ENCODE measurements around the gene ZNF423.

Gene ZNF423

DNA sequence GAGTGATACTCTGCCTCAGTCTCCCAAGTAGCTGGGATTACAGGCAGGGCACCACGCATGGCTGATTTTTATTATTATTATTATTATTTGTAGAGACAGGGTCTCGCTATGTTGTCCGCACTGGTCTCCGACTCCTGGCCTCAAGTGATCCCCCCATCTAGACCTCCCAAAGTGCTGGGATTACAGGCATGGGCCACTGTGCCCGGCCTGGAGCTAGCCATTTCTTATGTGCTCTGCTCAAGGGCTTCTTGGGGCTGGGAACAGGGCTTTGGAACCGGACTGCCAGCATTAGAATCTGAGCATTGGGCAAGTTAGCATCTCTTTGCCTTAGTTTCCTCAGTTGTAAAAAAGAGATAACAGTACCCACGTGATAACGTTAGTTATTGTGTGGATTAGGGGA, 371.0 kb downstream of the ZNF423 start:
- no peak for DNase-seq
- H3K9me3 ChIP-seq (ENCODE audit: control insufficient read depth, low read length) = no peaks in the 10 kb centered on the region
- peak overlapping the region in 1 of 2 experiments; percentile 61 for H3K4me3 ChIP-seq (ENCODE audit: insufficient read depth in 1 of 2, low read depth in 1 of 2, low read length in 2 of 2)
- H2BK120ac ChIP-seq (ENCODE audit: low read depth, low read length) = no peak overlapping the region
- H4K8ac ChIP-seq (ENCODE audit: low read length) = no peak overlapping the region
- no peak overlapping the region for H4K91ac ChIP-seq (ENCODE audit: low read length)
- no peak overlapping the region for H3K27ac ChIP-seq (ENCODE audit: low read length, poor library complexity, severe bottlenecking)
- no peak overlapping the region for H2AK5ac ChIP-seq (ENCODE audit: low read length, severe bottlenecking)
- H3K18ac ChIP-seq (ENCODE audit: low read depth in 1 of 2, low read length in 2 of 2) = no peak overlapping the region
- H3K14ac ChIP-seq (ENCODE audit: low read length in 2 of 2) = no peak overlapping the region
- H3K23ac ChIP-seq (ENCODE audit: low read length in 2 of 2) = no peak overlapping the region
- H3K79me1 ChIP-seq (replicated peaks; ENCODE audit: low read length, poor library complexity, severe bottlenecking) = no peaks in the 10 kb centered on the region
- 96% methylated on average over 8 of the region's 8 CpGs for WGBS
- no peak overlapping the region for H3K4ac ChIP-seq (ENCODE audit: low read depth in 1 of 2, low read length in 2 of 2)
- no peak overlapping the region for H3K4me2 ChIP-seq (ENCODE audit: low read length, poor library complexity, severe bottlenecking)
- H3K36me3 ChIP-seq (ENCODE audit: control insufficient read depth in 1 of 2, insufficient read depth in 2 of 2, low read depth in 1 of 2, low read length in 2 of 2) = no peaks in the 10 kb centered on the region
- no peak overlapping the region for H2BK12ac ChIP-seq (ENCODE audit: low read length in 2 of 2)
- no peak overlapping the region for H3K9ac ChIP-seq (ENCODE audit: low read length)
- peaks cover 29 to 30% of the 10 kb centered on the region in 2 experiments for H3K27me3 ChIP-seq (ENCODE audit: control insufficient read depth in 1 of 2, insufficient read depth in 1 of 2, low read length in 2 of 2)
- peaks cover 6% of the 10 kb centered on the region for H3K4me1 ChIP-seq (ENCODE audit: control insufficient read depth, insufficient read depth, low read depth, low read length)
- no peak overlapping the region for H2BK5ac ChIP-seq (ENCODE audit: low read depth, low read length, poor library complexity, severe bottlenecking)
- H2BK15ac ChIP-seq (ENCODE audit: low read depth, poor library complexity, severe bottlenecking) = no peak overlapping the region
- H2AFZ ChIP-seq (ENCODE audit: low read depth, low read length) = no peak overlapping the region

DNA sequence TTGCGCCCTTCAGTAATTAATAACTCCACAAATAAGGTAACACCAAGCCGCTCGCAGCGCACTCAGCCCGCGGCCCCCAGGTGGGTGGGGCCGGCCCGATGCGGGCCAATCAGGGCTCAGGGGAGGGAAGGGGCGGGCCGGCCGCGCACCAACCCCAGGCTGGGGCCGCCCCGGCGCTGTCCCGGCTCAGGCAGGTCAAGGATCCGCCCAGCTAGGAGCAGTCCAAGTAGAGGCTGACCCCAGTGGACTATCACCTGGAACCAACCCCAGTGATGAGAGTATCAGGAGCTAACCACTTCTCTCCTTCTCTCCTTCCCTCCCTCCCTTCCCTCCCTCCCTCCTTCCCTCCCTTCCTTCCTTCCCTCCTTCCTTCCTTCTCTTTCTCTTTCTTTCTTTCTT, 371.5 kb downstream of the ZNF423 start:
- H2BK5ac ChIP-seq (ENCODE audit: low read depth, low read length, poor library complexity, severe bottlenecking) = no peak overlapping the region
- H2BK12ac ChIP-seq (ENCODE audit: low read length in 2 of 2) = no peak overlapping the region
- no peak overlapping the region for H2AFZ ChIP-seq (ENCODE audit: low read depth, low read length)
- no peak overlapping the region for H3K27ac ChIP-seq (ENCODE audit: low read length, poor library complexity, severe bottlenecking)
- no peaks in the 10 kb centered on the region for H3K36me3 ChIP-seq (ENCODE audit: control insufficient read depth in 1 of 2, insufficient read depth in 2 of 2, low read depth in 1 of 2, low read length in 2 of 2)
- no peaks in the 10 kb centered on the region for H3K9me3 ChIP-seq (ENCODE audit: control insufficient read depth, low read length)
- H3K27me3 ChIP-seq (ENCODE audit: control insufficient read depth in 1 of 2, insufficient read depth in 1 of 2, low read length in 2 of 2) = peaks cover 29 to 30% of the 10 kb centered on the region in 2 experiments
- H3K4me1 ChIP-seq (ENCODE audit: control insufficient read depth, insufficient read depth, low read depth, low read length) = peaks cover 6% of the 10 kb centered on the region
- peak overlapping the region; percentile 39 for H3K4me2 ChIP-seq (ENCODE audit: low read length, poor library complexity, severe bottlenecking)
- H4K8ac ChIP-seq (ENCODE audit: low read length) = no peak overlapping the region
- H3K14ac ChIP-seq (ENCODE audit: low read length in 2 of 2) = no peak overlapping the region
- H2BK15ac ChIP-seq (ENCODE audit: low read depth, poor library complexity, severe bottlenecking) = no peak overlapping the region
- H2BK120ac ChIP-seq (ENCODE audit: low read depth, low read length) = no peak overlapping the region
- H3K23ac ChIP-seq (ENCODE audit: low read length in 2 of 2) = no peak overlapping the region
- peak; percentile 2 for DNase-seq
- peak overlapping the region in 1 of 2 experiments; percentile 61 for H3K4me3 ChIP-seq (ENCODE audit: insufficient read depth in 1 of 2, low read depth in 1 of 2, low read length in 2 of 2)
- no peak overlapping the region for H2AK5ac ChIP-seq (ENCODE audit: low read length, severe bottlenecking)
- no peak overlapping the region for H3K18ac ChIP-seq (ENCODE audit: low read depth in 1 of 2, low read length in 2 of 2)
- no peak overlapping the region for H4K91ac ChIP-seq (ENCODE audit: low read length)
- WGBS = 5% methylated on average over 18 of the region's 18 CpGs
- no peak overlapping the region for H3K9ac ChIP-seq (ENCODE audit: low read length)
- H3K79me1 ChIP-seq (replicated peaks; ENCODE audit: low read length, poor library complexity, severe bottlenecking) = no peaks in the 10 kb centered on the region
- no peak overlapping the region for H3K4ac ChIP-seq (ENCODE audit: low read depth in 1 of 2, low read length in 2 of 2)

DNA sequence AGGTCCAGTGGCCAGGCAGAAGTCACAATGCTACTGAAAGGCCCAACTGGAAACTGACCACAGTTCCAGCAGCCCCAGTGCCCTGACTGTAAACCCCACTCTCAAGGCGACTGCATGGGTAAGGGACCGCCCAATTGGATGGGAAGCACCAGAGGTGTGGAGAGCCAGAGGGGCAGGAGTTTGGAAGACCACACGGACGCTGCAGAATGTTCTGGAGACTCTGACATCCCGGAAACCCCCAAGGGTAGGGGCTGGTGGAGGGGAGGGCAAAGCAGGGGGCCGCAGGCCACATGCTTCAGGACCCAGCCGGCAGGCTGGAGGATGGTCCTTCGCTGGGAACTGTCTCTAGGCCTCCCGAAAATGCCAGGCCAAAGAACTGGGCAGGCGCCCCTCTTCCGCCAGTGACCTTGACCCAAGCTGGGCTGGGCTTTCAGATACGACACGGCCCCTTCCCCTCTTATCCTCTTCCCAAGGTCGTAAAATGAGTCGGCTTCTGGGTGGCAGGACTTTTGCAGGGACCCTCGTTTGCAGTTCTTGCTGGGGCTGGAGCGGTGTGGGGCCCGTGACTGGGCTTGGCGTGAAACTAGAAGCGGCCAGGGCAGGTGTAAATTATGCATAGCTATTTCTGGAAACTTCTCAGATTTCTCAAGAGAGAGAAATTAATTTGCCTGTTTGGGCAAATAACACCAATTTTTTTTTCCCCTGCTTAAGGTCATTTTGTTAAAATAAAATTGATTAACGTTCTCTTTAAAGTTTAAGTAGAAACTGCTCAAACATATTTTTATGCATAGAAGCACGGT, 372.1 kb downstream of the ZNF423 start:
- H3K79me1 ChIP-seq (replicated peaks; ENCODE audit: low read length, poor library complexity, severe bottlenecking) = no peaks in the 10 kb centered on the region
- peak overlapping the region in 1 of 2 experiments; percentile 61 for H3K4me3 ChIP-seq (ENCODE audit: insufficient read depth in 1 of 2, low read depth in 1 of 2, low read length in 2 of 2)
- peaks cover 6% of the 10 kb centered on the region for H3K4me1 ChIP-seq (ENCODE audit: control insufficient read depth, insufficient read depth, low read depth, low read length)
- no peak overlapping the region for H2BK120ac ChIP-seq (ENCODE audit: low read depth, low read length)
- 64% methylated on average over 19 of the region's 22 CpGs for WGBS
- H3K27ac ChIP-seq (ENCODE audit: low read length, poor library complexity, severe bottlenecking) = no peak overlapping the region
- no peak overlapping the region for H3K9ac ChIP-seq (ENCODE audit: low read length)
- H4K91ac ChIP-seq (ENCODE audit: low read length) = no peak overlapping the region
- H3K36me3 ChIP-seq (ENCODE audit: control insufficient read depth in 1 of 2, insufficient read depth in 2 of 2, low read depth in 1 of 2, low read length in 2 of 2) = no peaks in the 10 kb centered on the region
- no peak overlapping the region for H2BK12ac ChIP-seq (ENCODE audit: low read length in 2 of 2)
- H2AK5ac ChIP-seq (ENCODE audit: low read length, severe bottlenecking) = no peak overlapping the region
- H3K23ac ChIP-seq (ENCODE audit: low read length in 2 of 2) = no peak overlapping the region
- no peak overlapping the region for H4K8ac ChIP-seq (ENCODE audit: low read length)
- no peak overlapping the region for H2BK15ac ChIP-seq (ENCODE audit: low read depth, poor library complexity, severe bottlenecking)
- no peak overlapping the region for H2AFZ ChIP-seq (ENCODE audit: low read depth, low read length)
- H3K9me3 ChIP-seq (ENCODE audit: control insufficient read depth, low read length) = no peaks in the 10 kb centered on the region
- no peak overlapping the region for H3K14ac ChIP-seq (ENCODE audit: low read length in 2 of 2)
- no peak overlapping the region for H2BK5ac ChIP-seq (ENCODE audit: low read depth, low read length, poor library complexity, severe bottlenecking)
- DNase-seq = no peak
- peak overlapping the region; percentile 39 for H3K4me2 ChIP-seq (ENCODE audit: low read length, poor library complexity, severe bottlenecking)
- H3K4ac ChIP-seq (ENCODE audit: low read depth in 1 of 2, low read length in 2 of 2) = no peak overlapping the region
- H3K27me3 ChIP-seq (ENCODE audit: control insufficient read depth in 1 of 2, insufficient read depth in 1 of 2, low read length in 2 of 2) = peaks cover 29 to 30% of the 10 kb centered on the region in 2 experiments
- H3K18ac ChIP-seq (ENCODE audit: low read depth in 1 of 2, low read length in 2 of 2) = no peak overlapping the region

DNA sequence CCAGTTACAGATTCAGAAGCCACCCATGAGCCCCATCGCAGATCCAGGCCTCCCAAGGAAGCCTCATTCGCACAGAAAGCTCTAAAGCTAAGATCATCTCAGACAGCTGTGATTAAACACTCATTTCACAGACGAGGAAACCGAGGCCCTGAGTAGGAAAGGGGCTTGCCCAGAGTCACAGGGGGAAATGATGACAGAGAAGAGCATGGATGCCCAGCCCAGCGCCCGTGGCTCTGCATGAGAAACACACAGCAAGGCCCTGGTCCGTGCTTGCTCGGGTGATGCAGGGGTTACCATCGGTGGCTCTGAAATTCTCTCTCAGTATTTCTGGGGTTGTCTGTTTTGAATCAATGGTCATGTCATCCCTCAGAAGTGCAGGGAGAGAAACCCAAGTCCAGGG, 372.7 kb downstream of the ZNF423 start:
- no peak overlapping the region for H3K4me2 ChIP-seq (ENCODE audit: low read length, poor library complexity, severe bottlenecking)
- H2BK120ac ChIP-seq (ENCODE audit: low read depth, low read length) = no peak overlapping the region
- H3K9me3 ChIP-seq (ENCODE audit: control insufficient read depth, low read length) = no peaks in the 10 kb centered on the region
- no peak overlapping the region for H2BK12ac ChIP-seq (ENCODE audit: low read length in 2 of 2)
- no peak overlapping the region for H2BK5ac ChIP-seq (ENCODE audit: low read depth, low read length, poor library complexity, severe bottlenecking)
- no peak overlapping the region for H2AFZ ChIP-seq (ENCODE audit: low read depth, low read length)
- H4K91ac ChIP-seq (ENCODE audit: low read length) = no peak overlapping the region
- no peak overlapping the region for H3K14ac ChIP-seq (ENCODE audit: low read length in 2 of 2)
- no peak overlapping the region for H4K8ac ChIP-seq (ENCODE audit: low read length)
- no peak overlapping the region for H2BK15ac ChIP-seq (ENCODE audit: low read depth, poor library complexity, severe bottlenecking)
- peaks cover 27 to 30% of the 10 kb centered on the region in 2 experiments for H3K27me3 ChIP-seq (ENCODE audit: control insufficient read depth in 1 of 2, insufficient read depth in 1 of 2, low read length in 2 of 2)
- H3K18ac ChIP-seq (ENCODE audit: low read depth in 1 of 2, low read length in 2 of 2) = no peak overlapping the region
- no peaks in the 10 kb centered on the region for H3K79me1 ChIP-seq (replicated peaks; ENCODE audit: low read length, poor library complexity, severe bottlenecking)
- no peak overlapping the region for H3K9ac ChIP-seq (ENCODE audit: low read length)
- H3K4me3 ChIP-seq (ENCODE audit: insufficient read depth in 1 of 2, low read depth in 1 of 2, low read length in 2 of 2) = no peak overlapping the region
- no peak overlapping the region for H3K23ac ChIP-seq (ENCODE audit: low read length in 2 of 2)
- no peak overlapping the region for H3K4ac ChIP-seq (ENCODE audit: low read depth in 1 of 2, low read length in 2 of 2)
- no peak overlapping the region for H3K27ac ChIP-seq (ENCODE audit: low read length, poor library complexity, severe bottlenecking)
- no peak overlapping the region for H2AK5ac ChIP-seq (ENCODE audit: low read length, severe bottlenecking)
- no peaks in the 10 kb centered on the region for H3K36me3 ChIP-seq (ENCODE audit: control insufficient read depth in 1 of 2, insufficient read depth in 2 of 2, low read depth in 1 of 2, low read length in 2 of 2)
- WGBS = 86% methylated on average over 9 of the region's 9 CpGs
- peaks cover 6% of the 10 kb centered on the region for H3K4me1 ChIP-seq (ENCODE audit: control insufficient read depth, insufficient read depth, low read depth, low read length)
- DNase-seq = no peak

Measured in mesenchymal stem cell (in vitro differentiated cells and primary cell).